Left cardiac atrium (tissue), 4 donors: ENCODE measurements around the gene GLOD5. TPM values are rescaled to one million over a fixed set of nuclear protein-coding genes. Genes with fewer than 3 reads are reported as not detected.
"Not testable (repeated sequence)": the region's sequence is repeated elsewhere in the genome, so short reads cannot be mapped to it uniquely, and the experiment has no call there.

Experiments used
- ATAC-seq, 2 donors: fragments of 200-7000 bp; cut with Tn5 transposase; one replicate each; pipeline ENCODE4 v1.9.1; 2020; ENCODE audit warnings: mild to moderate bottlenecking in 2 of 2, moderate library complexity in 2 of 2
- DNase-seq: peaks from one replicate; pipeline ENCODE4 v3.0.0-alpha.2; 2020
- intact Hi-C, 2 donors: fragments of 100-400 bp; cut with DNase I; formaldehyde crosslinking; loops; one replicate each; pipeline versions ENCODE4 v1.14.1 to v1.15.1; 2022 to 2023
- total RNA-seq, 2 donors: library from RNA; stranded (reverse); fragmentation: NEBNext Ultra II Directional; extraction: Animal tissue kit (Norgen Biotek cat#: 25700); gene quantifications; one replicate each; pipeline ENCODE4 v1.2.1, GENCODE V29; 2021
- donor health status: DM: no; HTN: yes; CAD: no.
- donor health status: DM: no; HTN: yes; CAD: no; lungs with severe emphysema.
- donor health status: DM: yes; HTN: yes; CAD: no.
- donor health status: Dilated cardiomyopathy.

Gene GLOD5
- total RNA-seq, 2 donors from 2014 or later: not detected

DNA sequence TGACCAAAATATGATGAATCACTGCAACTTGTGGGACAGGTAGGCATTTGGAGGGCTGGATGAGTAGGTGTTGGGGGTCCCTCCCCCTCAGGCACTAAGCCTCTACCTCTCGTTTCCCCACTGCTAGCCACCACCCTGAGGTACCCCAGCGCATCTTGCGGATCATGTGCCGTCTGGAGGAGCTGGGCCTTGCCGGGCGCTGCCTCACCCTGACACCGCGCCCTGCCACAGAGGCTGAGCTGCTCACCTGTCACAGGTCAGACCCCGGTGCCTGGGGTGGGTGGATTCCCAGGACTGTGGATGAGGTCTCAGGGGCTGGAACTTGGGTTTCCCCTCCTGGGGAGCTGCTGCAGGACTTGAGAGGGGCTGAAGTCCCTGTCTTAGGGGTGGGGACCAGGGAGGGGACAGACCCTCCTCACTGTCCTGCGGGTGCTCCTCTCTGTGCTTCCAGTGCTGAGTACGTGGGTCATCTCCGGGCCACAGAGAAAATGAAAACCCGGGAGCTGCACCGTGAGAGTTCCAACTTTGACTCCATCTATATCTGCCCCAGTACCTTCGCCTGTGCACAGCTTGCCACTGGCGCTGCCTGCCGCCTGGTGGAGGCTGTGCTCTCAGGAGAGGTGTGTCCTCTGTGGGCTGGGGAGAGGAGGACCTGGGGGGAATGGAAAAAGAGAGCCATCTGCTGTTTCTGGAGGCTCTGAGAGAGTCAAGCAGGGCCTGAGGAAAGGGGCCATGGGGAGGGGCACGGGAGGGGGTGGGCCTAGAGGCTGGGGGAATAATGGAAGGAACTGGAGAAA, 54.7 kb downstream of the GLOD5 start:
- DNase-seq (no peak), ATAC-seq (no peak)
- intact Hi-C loops: no loop called here

DNA sequence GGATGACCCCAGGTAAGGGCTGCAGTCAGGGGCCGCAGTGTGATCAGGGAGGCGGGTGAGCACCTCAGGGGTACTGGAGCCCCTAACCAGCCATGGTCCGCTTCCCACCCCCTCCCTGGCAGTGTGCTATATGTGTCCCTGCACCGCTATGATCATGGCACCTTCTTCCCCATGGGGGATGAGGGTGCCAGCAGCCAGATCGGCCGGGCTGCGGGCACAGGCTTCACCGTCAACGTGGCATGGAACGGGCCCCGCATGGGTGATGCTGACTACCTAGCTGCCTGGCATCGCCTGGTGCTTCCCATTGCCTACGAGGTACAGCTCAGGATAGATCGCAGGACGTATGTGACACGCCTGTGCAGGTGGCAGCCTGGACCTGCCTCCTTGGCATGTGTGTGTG, 56.6 kb downstream of the GLOD5 start:
- ATAC-seq: no peak
- no peak for DNase-seq
- intact Hi-C loops: no loop called here

DNA sequence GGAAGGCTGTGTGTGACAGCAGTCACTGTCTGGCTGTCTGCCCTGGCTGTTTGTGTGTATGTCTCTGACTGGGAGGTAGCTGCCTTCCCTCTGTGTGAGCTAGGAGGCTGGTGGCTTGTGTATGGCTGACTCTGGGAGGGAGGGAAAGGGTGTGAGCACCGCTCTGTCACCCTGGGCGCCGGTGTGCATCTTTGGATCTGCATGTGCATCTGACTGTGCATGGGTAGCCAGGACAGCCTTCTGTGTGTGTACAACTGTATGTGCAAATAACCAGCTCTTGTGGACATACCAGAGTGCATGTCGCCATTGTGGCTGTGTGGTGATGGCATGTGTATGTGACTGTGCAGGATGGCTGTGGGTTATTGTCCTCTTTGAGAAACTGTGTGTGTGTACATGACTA, 57.3 kb downstream of the GLOD5 start:
- DNase-seq: no peak
- no peak for ATAC-seq
- intact Hi-C loops: no loop called here

- intact Hi-C loops, ATAC-seq, DNase-seq: not testable (repeated sequence)
Measured at GRCh38 chrX:48819394-48819793, 57.8 kb downstream of the GLOD5 start.

- intact Hi-C loops: no loop called here
- ATAC-seq: no peak
- DNase-seq: no peak
Measured at GRCh38 chrX:48823053-48823452, 61.5 kb downstream of the GLOD5 start.

Other genes with a start within 250 kb of the GLOD5 start
- 10 to 100 TPM; 68.8 to 85.2 TPM for gene EBP, start 239.9 kb upstream of the GLOD5 start, total RNA-seq
- gene TBC1D25, start 222.0 kb upstream of the GLOD5 start, total RNA-seq: 10 to 100 TPM; 12.4 to 18.1 TPM
- 100 to 1,000 TPM; 129 to 242 TPM for gene RBM3, start 187.3 kb upstream of the GLOD5 start, total RNA-seq
- gene WDR13, start 164.3 kb upstream of the GLOD5 start, total RNA-seq: 100 to 1,000 TPM; 142 to 178 TPM
- gene WAS, start 77.9 kb upstream of the GLOD5 start, total RNA-seq: 1 to 10 TPM; 5.0 to 9.1 TPM
- gene SUV39H1, start 65.0 kb upstream of the GLOD5 start, total RNA-seq: 1 to 10 TPM; 3.6 to 3.8 TPM
- not detected for gene GATA1, start 24.8 kb downstream of the GLOD5 start, total RNA-seq
- 10 to 100 TPM; 43.1 to 44.6 TPM for gene HDAC6, start 40.3 kb downstream of the GLOD5 start, total RNA-seq
- not detected for gene ERAS, start 64.8 kb downstream of the GLOD5 start, total RNA-seq
- gene PCSK1N, start 73.9 kb downstream of the GLOD5 start, total RNA-seq: 1 to 10 TPM; 3.9 to 9.8 TPM
- 10 to 100 TPM; 52.4 to 60.3 TPM for gene TIMM17B, start 136.0 kb downstream of the GLOD5 start, total RNA-seq
- 10 to 100 TPM; 49.5 to 63.7 TPM for gene PQBP1, start 136.2 kb downstream of the GLOD5 start, total RNA-seq
- 10 to 100 TPM; 13.8 to 17.4 TPM for gene SLC35A2, start 149.9 kb downstream of the GLOD5 start, total RNA-seq
- 1 to 10 TPM; 4.0 to 5.5 TPM for gene PIM2, start 157.3 kb downstream of the GLOD5 start, total RNA-seq
- gene OTUD5, start 195.9 kb downstream of the GLOD5 start, total RNA-seq: 10 to 100 TPM; 19.0 to 27.0 TPM
- gene KCND1, start 210.1 kb downstream of the GLOD5 start, total RNA-seq: 1 to 10 TPM in 1 of 2 donors, under 1 TPM in 1; 0.99 to 1.4 TPM
- gene GRIPAP1, start 240.5 kb downstream of the GLOD5 start, total RNA-seq: 10 to 100 TPM; 23.7 to 25.4 TPM